ENCODE data around the gene IL21. TPM values are rescaled to one million over a fixed set of nuclear protein-coding genes. Genes with fewer than 3 reads are reported as not detected.

IL21 gene
- total RNA-seq, 1 experiment from 2014 or later = not detected

GRCh38 chr4:122639181-122639580 lies 18.3 kb upstream of the IL21 start:
- Mint-ChIP-seq H3K27me3 (ENCODE audit: low read depth) (no peaks in the 10 kb centered on the region), H3K27ac (no peak overlapping the region; a peak in 1 of 7 replicates), H3K36me3 (ENCODE audit: insufficient read depth in 1 of 3, low read depth in 3 of 3) (no peaks in the 10 kb centered on the region), H3K4me3 (no peak overlapping the region), H3K4me1 (no peaks in the 10 kb centered on the region), H3K9me3 (no peaks in the 10 kb centered on the region; a peak in 1 of 5 replicates)
- no peaks in the 10 kb centered on the region for H3K79me2 ChIP-seq (ENCODE audit: insufficient read depth, low read length)
- H2BK15ac ChIP-seq (ENCODE audit: low read depth, low read length) = no peak overlapping the region
- no peak overlapping the region for H3K23ac ChIP-seq (ENCODE audit: insufficient read length, low read depth, low read length)
- no peaks in the 10 kb centered on the region for H3K79me1 ChIP-seq (ENCODE audit: insufficient read depth, low read depth, low read length, poor library complexity, severe bottlenecking)
- no peaks in the 10 kb centered on the region for H4K20me1 ChIP-seq (ENCODE audit: control insufficient read depth, insufficient read depth, insufficient read length)
- no peak overlapping the region for H3K18ac ChIP-seq (ENCODE audit: insufficient read length, low read depth, low read length)
- H3K27me3 ChIP-seq (ENCODE audit: insufficient read depth, low read length) = no peaks in the 10 kb centered on the region
- H2BK5ac ChIP-seq (ENCODE audit: insufficient read length, low read length) = no peak overlapping the region
- H3K23me2 ChIP-seq (ENCODE audit: insufficient read length, low read depth, low read length, poor library complexity, severe bottlenecking) = no peaks in the 10 kb centered on the region
- H4K91ac ChIP-seq (ENCODE audit: insufficient read length, low read depth, low read length) = no peak overlapping the region
- no peak overlapping the region for H3K4me2 ChIP-seq (ENCODE audit: insufficient read depth, insufficient read length, low read length)
- WGBS (ENCODE audit: extremely low coverage, insufficient read length, low lambda C conversion rate) = no CpG with 5 or more reads among the region's 3 CpGs
- TF ChIP-seq CTCF (conservative IDR thresholded peaks at IDR 0.05) = no peak
- H3K27ac ChIP-seq (ENCODE audit: insufficient read length, low read depth, low read length) = no peak overlapping the region
- no peak overlapping the region for H2AFZ ChIP-seq (ENCODE audit: low read length)
- no peak overlapping the region for H3K9ac ChIP-seq (ENCODE audit: extremely low read depth, insufficient read length, low read length)
- H3K56ac ChIP-seq (ENCODE audit: insufficient read length, low read depth, low read length) = no peak overlapping the region
- no peak overlapping the region for H2AK5ac ChIP-seq (ENCODE audit: insufficient read length, low read length)
- H2BK120ac ChIP-seq (ENCODE audit: low read depth, low read length, poor library complexity, severe bottlenecking) = no peak overlapping the region
- DNase-seq = no peak
- H4K5ac ChIP-seq (ENCODE audit: insufficient read length, low read depth, low read length) = no peak overlapping the region
- H3K9me3 ChIP-seq (ENCODE audit: control insufficient read depth, low read depth, low read length) = no peaks in the 10 kb centered on the region
- no peak overlapping the region for H4K8ac ChIP-seq (replicated peaks; ENCODE audit: insufficient read length, low read depth, low read length)
- H3T11ph ChIP-seq (ENCODE audit: low read length) = no peak overlapping the region
- H3K4me1 ChIP-seq (ENCODE audit: insufficient read depth, low read length) = no peaks in the 10 kb centered on the region
- no peak overlapping the region for H2BK12ac ChIP-seq (ENCODE audit: insufficient read length, low read depth, low read length)
- H3K14ac ChIP-seq (ENCODE audit: insufficient read depth, low read length) = no peak overlapping the region
- H2BK20ac ChIP-seq (ENCODE audit: low read depth, low read length, poor library complexity, severe bottlenecking) = no peak overlapping the region
- H3K4ac ChIP-seq (ENCODE audit: low read depth, low read length) = no peak overlapping the region

All from H9 (cell line).